Spinal cord (tissue), 10 donors: ENCODE results near the gene MAML3. TPM values are rescaled to one million over a fixed set of nuclear protein-coding genes. Genes with fewer than 3 reads are reported as not detected.

Experiments
- DNase-seq, 6 donors: peaks; one replicate each; pipeline versions ENCODE4 v3.0.0 to v3.0.0-alpha.2; 2013 to 2015; ENCODE audit warnings: low spot score in 6 of 6, low read depth in 4 of 6
- H3K27ac ChIP-seq: one replicate; pipeline ENCODE4 v1.5.1; 2013; ENCODE audit warnings: low read depth, low read length, control low read depth
- H3K27me3 ChIP-seq: one replicate; pipeline ENCODE4 v1.6.1; 2013; ENCODE audit warnings: low read length; ENCODE audit not compliant: control insufficient read depth, insufficient read depth
- H3K36me3 ChIP-seq: one replicate; pipeline ENCODE4 v1.6.1; 2013; ENCODE audit warnings: low read length; ENCODE audit not compliant: control insufficient read depth, insufficient read depth
- H3K4me1 ChIP-seq: one replicate; pipeline ENCODE4 v1.6.1; 2013; ENCODE audit warnings: low read length; ENCODE audit not compliant: control insufficient read depth, insufficient read depth
- H3K4me3 ChIP-seq: one replicate; pipeline ENCODE4 v1.5.1; 2013; ENCODE audit warnings: low read depth, low read length, control low read depth
- H3K9me3 ChIP-seq: one replicate; pipeline ENCODE4 v1.6.1; 2013; ENCODE audit warnings: low read length; ENCODE audit not compliant: control insufficient read depth, insufficient read depth
- WGBS: methylation state at CpG from one replicate; pipeline ENCODE4 v1.1.5; 2013; ENCODE audit warnings: missing lambda C conversion rate; ENCODE audit not compliant: insufficient coverage; 5-methylcytosine and 5-hydroxymethylcytosine counted together
- long read RNA-seq, 4 donors: transcript quantifications; one replicate each; lab custom pipeline, GENCODE V29; 2026
- polyA plus RNA-seq, 2 donors: library from polyadenylated mRNA; unstranded; fragments of 120-200 nt; gene quantifications; one replicate each; pipeline ENCODE4 v1.2.1, GENCODE V29; 2013; ENCODE audit not compliant: insufficient read length in 2 of 2
- total RNA-seq, 2 donors: library from RNA; depleted of rRNA in 1 of 2; stranded (reverse); fragments of 120-200 nt in 1 of 2; fragments of >200 nt in 1 of 2; gene quantifications; one replicate each; pipeline versions ENCODE4 v1.2.3 to v1.2.4, GENCODE V29; 2013 to 2014
- donor health status: healthy.

MAML3 gene
- total RNA-seq (1 to 10 TPM; 6.0 to 6.3 TPM), polyA plus RNA-seq (10 to 100 TPM; 10.0 to 11.0 TPM)
- long read RNA-seq, donor 1: 0 reads
- long read RNA-seq, donor 2: 0 reads
- long read RNA-seq, donor 3: 0 reads
- long read RNA-seq, donor 4: 0 reads

DNA sequence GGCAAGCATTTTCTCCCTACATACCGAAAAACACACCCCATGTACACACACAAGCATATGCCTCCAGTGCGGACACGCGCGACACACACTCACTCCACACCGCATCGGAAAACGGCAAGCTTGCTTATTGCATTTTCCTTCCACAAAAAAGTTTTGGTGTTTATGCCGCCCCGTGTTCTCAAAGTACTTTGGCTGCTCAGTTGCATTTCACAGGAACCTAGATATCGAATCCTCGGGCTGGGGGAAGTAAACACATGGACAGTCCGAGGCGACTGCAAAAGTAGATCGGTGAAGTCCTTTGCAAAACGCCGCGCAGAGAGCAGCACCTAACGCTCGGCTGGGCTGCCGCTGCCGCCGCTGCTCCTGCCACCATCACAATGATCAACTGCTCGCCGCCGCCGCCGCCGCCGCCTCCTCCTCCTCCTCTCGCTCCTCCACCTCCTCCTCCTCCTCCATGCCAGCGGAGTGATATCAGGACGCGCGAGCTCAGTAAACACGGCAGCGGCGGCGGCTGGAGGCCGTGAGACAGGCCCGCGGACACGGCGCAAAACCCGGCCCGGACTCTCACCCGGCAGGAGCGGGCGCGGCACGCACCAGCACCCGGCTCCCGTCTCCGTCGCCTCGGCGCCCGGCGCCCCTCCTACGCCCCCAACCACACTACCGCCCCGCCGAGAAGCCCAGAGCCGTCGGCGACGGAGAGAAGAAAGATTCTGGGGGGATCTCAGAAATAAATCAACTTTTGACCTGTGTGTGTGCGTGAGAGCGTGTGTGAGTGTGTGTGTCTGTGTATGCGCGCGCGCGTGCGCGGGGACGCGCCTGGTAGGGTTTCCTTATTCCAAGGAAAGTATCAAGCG is at the start of gene MAML3:
TSS of gene MAML3 (minus strand) at position 467 of the 854 bp plus-strand sequence. CDS start 857 bp downstream, outside the sequence.
- H3K27me3 ChIP-seq: peaks cover 11% of the 10 kb centered on the region
- H3K36me3 ChIP-seq: no peaks in the 10 kb centered on the region
- H3K9me3 ChIP-seq: no peaks in the 10 kb centered on the region
- H3K27ac ChIP-seq: peak within 1 kb of the TSS; percentile 97
- peak; percentile 85 to 99 (median 90) for DNase-seq
- under 1% methylated on average over 39 of the region's 79 CpGs for WGBS
- H3K4me3 ChIP-seq: peak within 1 kb of the TSS; percentile 92
- H3K4me1 ChIP-seq: peaks cover 30% of the 10 kb centered on the region

DNA sequence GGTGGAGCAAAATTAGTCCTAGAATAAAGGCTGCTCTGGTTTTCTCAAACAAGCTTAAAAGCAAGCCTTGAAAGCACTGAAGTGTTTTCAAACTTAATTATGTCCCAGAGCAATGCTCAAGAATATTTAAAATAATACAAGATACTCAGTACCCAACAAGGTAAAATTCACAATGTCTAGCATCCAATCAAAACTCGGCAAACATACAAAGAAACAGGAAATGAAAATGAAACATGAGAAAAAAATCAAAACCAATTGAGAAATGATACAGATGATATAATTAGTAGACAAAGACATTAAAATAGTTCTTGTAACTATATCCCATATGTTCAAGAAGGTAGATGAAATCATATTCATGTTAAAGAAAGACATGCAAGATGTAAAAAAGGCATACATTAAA is 45.0 kb upstream of the MAML3 start:
- WGBS: no CpG with 5 or more reads among the region's 1 CpG

DNA sequence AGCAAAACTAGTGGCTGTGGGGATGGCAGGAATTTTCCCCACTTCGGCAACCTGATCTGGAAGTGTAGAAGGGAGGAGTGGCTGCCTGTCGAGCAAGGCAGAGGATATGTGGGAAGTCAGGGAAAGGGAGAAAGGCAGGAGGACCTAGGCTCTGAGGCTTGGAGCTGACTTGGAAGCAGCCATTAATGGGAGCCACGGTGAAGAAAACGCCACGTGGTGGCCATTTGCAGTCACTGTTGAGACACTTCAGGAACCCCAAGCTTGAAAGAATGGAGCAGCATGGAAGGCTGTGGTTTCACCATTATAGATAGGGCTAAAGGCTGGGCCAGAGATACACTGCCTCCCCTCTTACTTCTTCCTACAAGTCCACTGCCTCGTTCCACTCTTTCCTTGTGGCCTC is 41.8 kb upstream of the MAML3 start:
- 79% methylated on average over 3 of the region's 6 CpGs for WGBS
- Histone ChIP-seq H3K9me3 (no peaks in the 10 kb centered on the region), H3K4me1 (no peaks in the 10 kb centered on the region), H3K36me3 (no peaks in the 10 kb centered on the region), H3K27ac (no peak overlapping the region), H3K27me3 (no peaks in the 10 kb centered on the region), H3K4me3 (no peak overlapping the region)
- DNase-seq: no peak

More for the DNA sequence above, 45.0 kb upstream of the MAML3 start:
- H3K9me3 ChIP-seq: peaks cover 2% of the 10 kb centered on the region
- H3K27me3 ChIP-seq: no peaks in the 10 kb centered on the region
- no peak overlapping the region for H3K4me3 ChIP-seq
- H3K4me1 ChIP-seq: no peaks in the 10 kb centered on the region
- H3K36me3 ChIP-seq: no peaks in the 10 kb centered on the region
- DNase-seq: no peak
- H3K27ac ChIP-seq: no peak overlapping the region

DNA sequence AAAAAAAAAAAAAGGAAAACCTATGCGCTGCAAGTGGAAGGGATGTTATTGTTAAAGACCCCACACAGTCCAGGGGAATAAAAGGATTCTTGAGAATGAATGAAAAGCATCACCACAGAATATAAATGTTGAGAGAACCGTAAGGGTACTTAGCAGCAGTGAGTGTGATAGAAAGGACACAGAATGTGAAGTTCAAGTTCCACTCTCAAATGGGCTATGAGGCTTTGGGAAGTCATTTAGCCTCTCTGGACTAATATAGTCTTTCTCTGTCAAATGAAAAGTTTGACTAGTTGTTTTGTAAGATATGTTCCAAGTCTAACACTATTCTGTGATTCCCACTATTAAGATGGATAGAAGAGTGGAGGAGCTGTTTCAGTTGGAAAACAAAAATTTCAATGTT is 35.8 kb upstream of the MAML3 start:
- no peak for DNase-seq
- Histone ChIP-seq H3K27ac (no peak overlapping the region), H3K4me1 (no peaks in the 10 kb centered on the region), H3K27me3 (no peaks in the 10 kb centered on the region), H3K36me3 (no peaks in the 10 kb centered on the region), H3K4me3 (no peak overlapping the region), H3K9me3 (no peaks in the 10 kb centered on the region)
- WGBS: no CpG with 5 or more reads among the region's 2 CpGs

DNA sequence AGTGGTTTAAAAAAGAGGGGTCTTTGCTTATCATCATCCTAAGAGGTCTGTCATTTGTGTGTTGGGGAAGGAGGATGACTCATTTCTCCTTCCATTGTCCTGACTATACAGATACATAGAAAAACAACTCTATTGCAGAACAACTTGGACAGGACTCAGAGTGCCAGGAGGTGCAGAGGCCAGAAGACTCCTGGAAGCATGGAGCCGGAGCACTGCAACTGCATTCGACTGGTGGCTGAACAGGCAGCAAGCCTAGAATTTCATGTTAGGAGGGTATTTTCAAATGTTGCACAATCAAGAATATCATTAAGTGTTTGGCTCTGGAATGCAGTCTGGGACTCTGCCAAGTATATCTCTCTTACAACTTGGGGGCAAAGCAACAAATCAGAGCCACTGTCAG is 35.0 kb upstream of the MAML3 start:
- Histone ChIP-seq H3K27me3 (no peaks in the 10 kb centered on the region), H3K27ac (no peak overlapping the region), H3K4me1 (no peaks in the 10 kb centered on the region), H3K36me3 (no peaks in the 10 kb centered on the region), H3K9me3 (no peaks in the 10 kb centered on the region), H3K4me3 (no peak overlapping the region)
- peak in 1 of 6 donors; percentile 7 for DNase-seq
- 76% methylated on average over 2 of the region's 2 CpGs for WGBS

DNA sequence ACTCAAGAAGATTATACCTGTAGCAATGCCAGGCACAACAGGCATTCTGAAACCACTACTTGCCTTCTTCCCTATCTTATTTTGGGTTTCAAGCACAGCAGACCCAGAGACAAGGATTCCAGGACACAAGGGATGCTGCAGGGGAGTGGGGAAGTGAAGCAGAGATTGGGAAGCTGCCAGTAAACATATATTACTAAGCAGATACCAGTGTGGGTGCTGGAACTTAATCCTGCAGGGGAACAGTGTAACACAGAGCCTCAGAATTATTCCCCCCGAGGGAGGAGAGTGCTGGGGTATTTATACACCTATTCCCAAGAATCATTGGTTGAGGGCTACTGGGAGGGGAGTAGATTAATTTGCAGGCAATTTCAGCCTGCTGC is 33.3 kb upstream of the MAML3 start:
- no CpG with 5 or more reads among the region's 1 CpG for WGBS
- Histone ChIP-seq H3K4me1 (no peaks in the 10 kb centered on the region), H3K27me3 (no peaks in the 10 kb centered on the region), H3K4me3 (no peak overlapping the region), H3K36me3 (no peaks in the 10 kb centered on the region), H3K9me3 (no peaks in the 10 kb centered on the region), H3K27ac (no peak overlapping the region)
- peak in 1 of 6 donors; percentile 6 for DNase-seq

DNA sequence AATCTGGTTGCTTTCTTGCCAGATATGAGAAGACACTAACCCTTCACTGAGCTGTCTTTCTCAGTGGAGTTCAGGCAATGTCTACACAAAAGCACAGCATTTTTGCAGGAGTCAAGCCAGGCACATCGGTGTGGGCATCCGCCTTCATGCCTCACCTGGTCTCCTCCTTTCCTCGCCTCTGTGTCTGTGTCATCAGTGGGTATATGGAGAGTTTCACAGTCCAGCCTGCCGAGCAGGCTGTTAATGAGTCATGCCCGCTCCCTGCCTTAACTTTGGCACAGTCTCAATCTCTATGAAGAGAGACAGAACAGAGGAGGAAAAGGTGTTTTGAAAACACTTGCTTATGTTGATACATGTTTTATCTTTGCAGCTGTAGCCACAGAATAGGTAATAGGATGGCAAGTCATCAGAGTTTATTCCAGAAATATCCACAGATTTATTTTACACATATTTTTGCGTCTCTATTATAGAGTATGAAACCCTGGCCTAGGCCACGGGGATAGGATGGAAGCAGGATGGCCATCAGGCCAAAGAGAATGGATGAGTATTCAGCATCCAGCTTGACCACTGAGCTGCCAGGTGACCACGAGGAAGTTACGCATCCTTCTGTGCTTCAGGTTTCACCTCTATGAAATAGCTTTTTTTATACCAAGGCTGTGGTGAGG is 32.8 kb upstream of the MAML3 start:
- Histone ChIP-seq H3K9me3 (no peaks in the 10 kb centered on the region), H3K4me3 (no peak overlapping the region), H3K4me1 (no peaks in the 10 kb centered on the region), H3K27me3 (no peaks in the 10 kb centered on the region), H3K27ac (no peak overlapping the region), H3K36me3 (no peaks in the 10 kb centered on the region)
- DNase-seq: no peak
- WGBS: 80% methylated on average over 4 of the region's 9 CpGs

DNA sequence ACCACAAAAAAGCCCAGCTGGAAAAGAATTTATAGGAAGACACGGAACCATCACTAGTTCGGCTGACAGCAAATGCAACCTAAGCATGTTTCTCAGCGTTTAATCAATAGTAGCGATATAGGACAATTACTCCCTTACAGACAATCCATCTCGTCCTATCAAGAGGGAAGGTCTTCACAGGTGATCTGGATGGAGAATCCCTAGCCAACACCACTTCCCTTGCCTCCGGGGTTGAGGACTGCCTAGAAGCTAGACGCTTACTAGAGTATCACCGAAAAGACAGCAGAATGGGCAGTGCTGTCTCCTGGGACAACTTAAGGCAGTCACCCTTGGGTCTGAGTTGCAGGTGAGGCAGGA is 32.1 kb upstream of the MAML3 start:
- Histone ChIP-seq H3K27ac (no peak overlapping the region), H3K36me3 (no peaks in the 10 kb centered on the region), H3K4me1 (no peaks in the 10 kb centered on the region), H3K9me3 (no peaks in the 10 kb centered on the region), H3K27me3 (no peaks in the 10 kb centered on the region), H3K4me3 (no peak overlapping the region)
- DNase-seq: no peak
- 95% methylated on average over 6 of the region's 8 CpGs for WGBS

DNA sequence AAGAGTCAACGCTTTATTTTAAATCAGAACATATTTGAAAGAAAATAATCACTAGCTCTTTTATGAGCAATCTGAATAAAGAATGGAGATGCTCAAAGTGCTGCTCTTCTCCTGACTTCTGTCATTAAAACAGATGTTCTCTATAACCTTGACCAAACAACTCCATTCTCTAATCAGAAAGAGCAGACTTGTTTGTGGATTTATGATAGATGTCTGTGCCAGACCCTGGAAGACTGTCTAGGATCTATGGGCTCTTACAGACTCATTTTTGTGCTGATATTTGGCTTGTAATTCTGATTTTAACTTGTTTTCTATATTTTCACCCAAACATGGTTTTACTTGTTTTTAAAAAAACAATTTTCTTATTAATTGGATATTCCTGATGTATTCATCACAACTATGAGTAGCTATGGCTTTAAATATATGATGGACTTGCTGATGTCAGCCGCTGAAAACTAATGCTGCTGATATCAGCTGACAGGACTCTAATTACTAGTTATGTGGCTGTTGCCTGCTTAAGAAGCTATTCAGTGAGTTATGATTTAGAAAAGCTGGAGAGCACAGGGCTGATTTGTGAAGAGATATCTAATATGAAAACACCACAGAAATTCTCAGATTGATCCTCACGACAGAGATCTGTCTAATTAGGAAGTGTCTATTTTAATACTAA is 31.6 kb upstream of the MAML3 start:
- no peaks in the 10 kb centered on the region for H3K36me3 ChIP-seq
- WGBS: no CpG with 5 or more reads among the region's 3 CpGs
- no peaks in the 10 kb centered on the region for H3K4me1 ChIP-seq
- no peaks in the 10 kb centered on the region for H3K27me3 ChIP-seq
- peak in 1 of 6 donors; percentile 50 for DNase-seq
- H3K4me3 ChIP-seq: no peak overlapping the region
- no peaks in the 10 kb centered on the region for H3K9me3 ChIP-seq
- H3K27ac ChIP-seq: no peak overlapping the region
